ENCODE data around the gene RNF43.
"Not testable (repeated sequence)": the region's sequence is repeated elsewhere in the genome, so short reads cannot be mapped to it uniquely, and the experiment has no call there.

Gene RNF43

GRCh38 chr17:58413684-58414083, 3.6 kb downstream of the RNF43 start:
- no peak overlapping the region for H3K4me3 Mint-ChIP-seq
- H3K27me3 Mint-ChIP-seq = no peaks in the 10 kb centered on the region
- peaks cover 15% of the 10 kb centered on the region for H3K4me1 Mint-ChIP-seq
- no peaks in the 10 kb centered on the region for H3K9me3 Mint-ChIP-seq
- peaks cover 2% of the 10 kb centered on the region for H3K36me3 Mint-ChIP-seq
- H3K27ac Mint-ChIP-seq = no peak overlapping the region

GRCh38 chr17:58412961-58413586, 4.3 kb downstream of the RNF43 start:
- H3K4me1 Mint-ChIP-seq = peaks cover 11% of the 10 kb centered on the region
- H3K9me3 Mint-ChIP-seq = no peaks in the 10 kb centered on the region
- peaks cover 2% of the 10 kb centered on the region for H3K36me3 Mint-ChIP-seq
- H3K27ac Mint-ChIP-seq = no peak overlapping the region
- no peak overlapping the region for H3K4me3 Mint-ChIP-seq
- H3K27me3 Mint-ChIP-seq = no peaks in the 10 kb centered on the region

- peaks cover 2% of the 10 kb centered on the region for H3K4me1 Mint-ChIP-seq
- no peaks in the 10 kb centered on the region for H3K27me3 Mint-ChIP-seq
- H3K9me3 Mint-ChIP-seq = no peaks in the 10 kb centered on the region
- H3K4me3 Mint-ChIP-seq = no peak overlapping the region
- H3K36me3 Mint-ChIP-seq = peaks cover 2% of the 10 kb centered on the region
- H3K27ac Mint-ChIP-seq = no peak overlapping the region
These were observed 5.2 kb downstream of the RNF43 start for GRCh38 chr17:58412064-58412703.

GRCh38 chr17:58411408-58411894, 5.9 kb downstream of the RNF43 start:
- H3K27me3 Mint-ChIP-seq = no peaks in the 10 kb centered on the region
- no peaks in the 10 kb centered on the region for H3K9me3 Mint-ChIP-seq
- H3K4me3 Mint-ChIP-seq = no peak overlapping the region
- peaks cover 2% of the 10 kb centered on the region for H3K36me3 Mint-ChIP-seq
- no peak overlapping the region for H3K27ac Mint-ChIP-seq
- H3K4me1 Mint-ChIP-seq = no peaks in the 10 kb centered on the region

- H3K27ac Mint-ChIP-seq = no peak overlapping the region
- no peaks in the 10 kb centered on the region for H3K4me1 Mint-ChIP-seq
- no peaks in the 10 kb centered on the region for H3K9me3 Mint-ChIP-seq
- H3K36me3 Mint-ChIP-seq = no peaks in the 10 kb centered on the region
- no peak overlapping the region for H3K4me3 Mint-ChIP-seq
- no peaks in the 10 kb centered on the region for H3K27me3 Mint-ChIP-seq
These were observed 6.5 kb downstream of the RNF43 start for GRCh38 chr17:58410714-58411407.

- H3K4me1 Mint-ChIP-seq = no peaks in the 10 kb centered on the region
- H3K9me3 Mint-ChIP-seq = no peaks in the 10 kb centered on the region
- no peak overlapping the region for H3K4me3 Mint-ChIP-seq
- no peaks in the 10 kb centered on the region for H3K27me3 Mint-ChIP-seq
- H3K36me3 Mint-ChIP-seq = no peaks in the 10 kb centered on the region
- no peak overlapping the region for H3K27ac Mint-ChIP-seq
These were observed 7.9 kb downstream of the RNF43 start for GRCh38 chr17:58409432-58409831.

DNA sequence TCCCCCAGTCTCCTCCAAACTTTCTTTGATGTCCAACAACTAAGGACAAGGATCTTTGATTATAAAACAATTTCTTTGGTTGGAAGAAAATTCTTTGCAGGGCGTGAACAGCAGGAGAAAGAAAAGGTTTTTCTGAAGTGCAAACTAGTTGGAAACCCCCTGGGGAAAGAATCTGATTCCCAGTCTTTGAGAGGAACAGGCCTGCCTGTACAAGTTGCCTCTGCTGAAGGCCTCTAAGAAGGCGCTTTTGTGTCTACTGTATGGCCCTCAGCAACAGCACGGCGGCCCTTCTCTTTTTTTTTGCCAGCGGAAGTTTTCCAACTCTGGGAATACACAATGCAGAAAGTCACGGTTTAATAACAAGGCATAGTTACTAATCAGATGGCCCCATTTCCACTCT, 14.0 kb downstream of the RNF43 start:
- no peaks in the 10 kb centered on the region for H3K36me3 Mint-ChIP-seq
- no peaks in the 10 kb centered on the region for H3K27me3 Mint-ChIP-seq
- no peaks in the 10 kb centered on the region for H3K9me3 Mint-ChIP-seq
- no peak overlapping the region for H3K27ac Mint-ChIP-seq
- H3K4me1 Mint-ChIP-seq = peaks cover 8% of the 10 kb centered on the region
- H3K4me3 Mint-ChIP-seq = no peak overlapping the region

- H3K4me1 Mint-ChIP-seq = peaks cover 8% of the 10 kb centered on the region
- H3K27ac Mint-ChIP-seq = no peak overlapping the region
- no peaks in the 10 kb centered on the region for H3K36me3 Mint-ChIP-seq
- no peaks in the 10 kb centered on the region for H3K27me3 Mint-ChIP-seq
- H3K9me3 Mint-ChIP-seq = no peaks in the 10 kb centered on the region
- H3K4me3 Mint-ChIP-seq = no peak overlapping the region
These were observed 14.7 kb downstream of the RNF43 start for GRCh38 chr17:58402679-58403078.

DNA sequence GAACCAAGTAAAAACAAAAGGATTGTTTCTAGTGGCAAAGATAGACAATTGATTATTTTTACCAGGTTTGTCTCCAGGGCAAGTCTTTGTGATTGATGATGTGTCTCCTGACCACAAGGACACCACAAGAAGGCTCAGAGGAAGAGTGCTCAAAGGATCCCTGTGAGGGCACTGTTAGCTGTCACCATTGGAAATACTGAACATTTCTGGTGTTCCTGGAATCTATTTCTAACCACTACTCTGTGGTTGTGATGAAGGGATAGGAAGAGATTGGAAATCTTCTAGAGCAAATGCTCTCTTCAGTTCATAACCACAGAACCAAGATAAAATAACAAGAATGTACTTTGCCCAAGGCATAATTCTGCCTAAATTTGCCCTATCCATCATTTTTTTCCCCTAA, 15.3 kb downstream of the RNF43 start:
- H3K4me3 Mint-ChIP-seq = no peak overlapping the region

DNA sequence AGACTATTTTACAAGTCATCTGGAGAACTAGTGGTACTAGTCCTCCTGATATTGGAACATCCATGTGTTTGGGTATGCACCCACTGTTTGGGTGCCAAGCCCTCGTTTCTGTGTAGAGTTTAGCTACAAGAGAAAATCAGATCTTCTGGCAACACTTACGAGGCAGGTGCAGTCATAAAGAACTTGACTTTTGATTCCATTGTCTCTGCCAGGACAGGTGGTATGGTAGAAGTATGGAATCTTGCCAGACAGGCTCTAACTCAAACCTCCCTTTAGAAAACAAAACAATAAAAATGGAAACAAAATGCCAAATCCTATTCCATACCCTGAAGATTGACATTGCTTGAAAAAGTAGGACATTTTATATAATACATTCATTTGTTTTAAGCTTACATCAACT, 16.0 kb downstream of the RNF43 start:
- H3K27me3 Mint-ChIP-seq = no peaks in the 10 kb centered on the region
- no peaks in the 10 kb centered on the region for H3K9me3 Mint-ChIP-seq
- peaks cover 8% of the 10 kb centered on the region for H3K4me1 Mint-ChIP-seq

More for the DNA sequence above, 15.3 kb downstream of the RNF43 start:
- Mint-ChIP-seq H3K9me3 (no peaks in the 10 kb centered on the region), H3K36me3 (no peaks in the 10 kb centered on the region), H3K4me1 (peaks cover 8% of the 10 kb centered on the region), H3K27ac (no peak overlapping the region), H3K27me3 (no peaks in the 10 kb centered on the region)

DNA sequence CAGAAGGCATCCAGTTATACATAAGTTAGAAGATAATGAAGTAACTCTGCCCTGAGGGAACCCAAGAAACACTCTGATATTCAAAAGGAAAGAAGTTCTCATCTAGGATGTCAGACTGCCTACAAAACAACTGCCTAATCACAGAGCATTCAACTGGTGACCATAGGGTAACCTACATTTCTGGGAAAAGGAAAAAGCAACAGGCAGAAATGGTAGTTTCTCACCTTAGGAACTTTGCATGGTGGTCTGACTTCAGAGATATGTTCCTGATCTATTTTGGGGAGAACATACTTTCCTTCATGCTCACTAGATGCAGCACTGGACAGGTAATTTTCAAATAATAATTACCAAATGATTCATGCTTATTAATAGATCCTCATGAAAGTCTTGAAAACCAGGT, 16.5 kb downstream of the RNF43 start:
- Mint-ChIP-seq H3K27me3 (no peaks in the 10 kb centered on the region), H3K36me3 (no peaks in the 10 kb centered on the region), H3K4me1 (peaks cover 8% of the 10 kb centered on the region), H3K27ac (no peak overlapping the region), H3K4me3 (no peak overlapping the region), H3K9me3 (no peaks in the 10 kb centered on the region)

More for the DNA sequence above, 16.0 kb downstream of the RNF43 start:
- no peak overlapping the region for H3K4me3 Mint-ChIP-seq
- no peak overlapping the region for H3K27ac Mint-ChIP-seq
- H3K36me3 Mint-ChIP-seq = no peaks in the 10 kb centered on the region

DNA sequence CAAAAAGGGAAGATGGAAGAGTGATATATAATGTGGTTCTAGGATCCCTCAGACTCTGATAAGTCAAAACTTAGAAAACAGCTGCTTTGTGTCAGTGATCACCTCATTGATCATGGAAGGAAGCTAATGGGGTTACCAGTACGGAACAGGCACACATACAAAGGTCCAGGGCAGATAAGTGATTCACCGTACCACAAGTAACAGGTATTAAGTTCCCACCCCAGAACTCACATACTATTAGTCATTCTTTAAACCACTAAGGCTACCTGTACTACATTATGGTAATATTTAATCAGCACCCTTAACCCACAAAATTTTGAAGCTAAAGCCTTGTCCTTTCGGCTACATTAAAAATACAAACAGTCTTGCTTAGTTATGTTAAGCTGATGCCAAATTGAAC, 17.4 kb downstream of the RNF43 start:
- Mint-ChIP-seq H3K9me3 (no peaks in the 10 kb centered on the region), H3K27ac (no peak overlapping the region), H3K4me3 (no peak overlapping the region), H3K4me1 (peaks cover 8% of the 10 kb centered on the region), H3K27me3 (no peaks in the 10 kb centered on the region), H3K36me3 (no peaks in the 10 kb centered on the region)

DNA sequence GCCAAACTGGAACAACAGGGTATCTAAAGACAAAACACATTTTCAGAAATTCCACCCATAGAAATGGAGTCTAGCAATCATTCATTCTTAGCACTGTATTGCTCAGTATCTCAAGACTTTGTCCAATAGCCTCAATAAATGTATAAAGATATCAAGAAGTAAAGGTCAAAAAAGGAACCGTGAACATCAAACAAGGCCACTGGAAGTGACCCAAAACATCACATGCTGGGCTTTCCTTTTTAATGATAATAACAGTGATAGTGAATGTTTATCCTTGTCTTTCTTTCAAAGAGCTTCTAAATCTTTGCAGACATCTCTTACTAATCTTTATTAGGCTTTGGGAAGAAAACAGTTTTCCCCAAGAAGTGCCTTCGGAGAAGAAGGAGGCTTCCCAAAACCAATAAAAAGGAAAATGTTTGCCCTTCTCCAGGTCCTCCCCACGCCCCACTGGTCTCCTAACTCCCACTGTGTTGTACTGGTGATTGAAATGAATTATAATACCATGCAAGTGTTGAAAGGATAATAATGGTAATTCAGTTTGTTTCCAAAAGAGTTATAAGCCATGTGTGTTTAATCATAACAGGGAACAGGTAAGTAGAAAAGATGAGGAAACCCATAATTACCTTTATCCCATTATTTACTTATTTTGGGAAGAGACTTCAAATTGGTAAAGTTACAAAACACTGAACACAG, 18.6 kb downstream of the RNF43 start:
- Mint-ChIP-seq H3K27me3 (no peaks in the 10 kb centered on the region), H3K36me3 (no peaks in the 10 kb centered on the region), H3K9me3 (no peaks in the 10 kb centered on the region), H3K4me1 (peaks cover 8% of the 10 kb centered on the region), H3K4me3 (no peak overlapping the region), H3K27ac (no peak overlapping the region)

GRCh38 chr17:58397421-58397820, 19.9 kb downstream of the RNF43 start:
- not testable (repeated sequence) for H3K36me3 Mint-ChIP-seq, H3K9me3 Mint-ChIP-seq, H3K27ac Mint-ChIP-seq, H3K27me3 Mint-ChIP-seq, H3K4me1 Mint-ChIP-seq, H3K4me3 Mint-ChIP-seq

GRCh38 chr17:58396173-58396572, 21.2 kb downstream of the RNF43 start:
- no peak overlapping the region for H3K4me3 Mint-ChIP-seq
- no peaks in the 10 kb centered on the region for H3K9me3 Mint-ChIP-seq
- no peaks in the 10 kb centered on the region for H3K4me1 Mint-ChIP-seq
- H3K27ac Mint-ChIP-seq = no peak overlapping the region
- H3K27me3 Mint-ChIP-seq = no peaks in the 10 kb centered on the region
- no peaks in the 10 kb centered on the region for H3K36me3 Mint-ChIP-seq

Measured in activated naive CD4-positive, alpha-beta T cell treated with anti-CD3 and anti-CD28 coated beads, Interleukin-2, amount 50 U/mL, for 24 hours (primary cell).